HepG2 (cell line): ENCODE results near the gene POU5F1. TPM values are rescaled to one million over a fixed set of nuclear protein-coding genes. Genes with fewer than 3 reads are reported as not detected.

Experiments
- ATAC-seq: fragments of 200-7000 bp; cut with Tn5 transposase; 3 replicates; pipeline ENCODE4 v1.9.1; 2020; ENCODE audit warnings: mild to moderate bottlenecking, moderate library complexity
- BruUV-seq: library from RNA; stranded (reverse); fragments of 400-500 nt; replicated peaks from 2 replicates; lab custom pipeline; 2021; lab: Mats Ljungman, UMichigan
- CTCF ChIA-PET: fragments of 300-600 bp; formaldehyde crosslinking; extraction: SDS; loops from one replicate; lab custom pipeline; 2021; ENCODE audit warnings: low total read pairs, inconsistent platforms, low intra/inter-chr PET ratio; lab: Yijun Ruan, JAX
- POLR2A ChIA-PET: fragments of 350-600 bp; sonication (Branson Sonifier 250); formaldehyde crosslinking; loops from one replicate; lab custom pipeline; 2020; ENCODE audit warnings: antibody characterized with exemption, inconsistent platforms; lab: Yijun Ruan, JAX
- DNase-seq: peaks from one replicate; pipeline ENCODE4 v3.0.0-alpha.2; 2015; ENCODE audit warnings: low spot score
- FAIRE-seq: peaks from 3 replicates; lab custom pipeline; 2011; peaks lifted over from hg19 to GRCh38; lab: Jason Lieb, UNC
- H2AFZ ChIP-seq: one replicate; pipeline ENCODE4 v1.6.1; 2011; ENCODE audit warnings: low read length, inconsistent platforms
- H3K27ac ChIP-seq: fragments of 300-600 bp; 3 replicates; pipeline ENCODE4 v1.8.0; 2011; ENCODE audit warnings: mixed run types, mild to moderate bottlenecking, mixed read lengths, low read length, inconsistent platforms; ENCODE audit not compliant: insufficient read depth; ENCODE audit errors: extremely low read length
- H3K27me3 ChIP-seq, 2 experiments: fragments of 200-600 bp in 1 of 2; 2 replicates in 1 of 2; 3 replicates in 1 of 2; pipeline versions ENCODE4 v1.6.0 to v1.8.0; 2011; ENCODE audit warnings: low read length in 2 of 2, mild to moderate bottlenecking in 2 of 2, moderate library complexity in 2 of 2, inconsistent platforms in 1 of 2; ENCODE audit not compliant: insufficient read depth in 2 of 2, control insufficient read depth in 1 of 2
- H3K36me3 ChIP-seq, 2 experiments: fragments of 200-600 bp in 1 of 2; replicated peaks in 1 of 2; 2 replicates in 1 of 2; 3 replicates in 1 of 2; pipeline versions ENCODE4 v1.5.1 to v1.8.0; 2011; ENCODE audit warnings: low read length in 2 of 2, inconsistent platforms in 1 of 2; ENCODE audit not compliant: insufficient read depth in 2 of 2, control insufficient read depth in 1 of 2
- H3K4me1 ChIP-seq: 2 replicates; pipeline ENCODE4 v1.5.1; 2012; ENCODE audit warnings: low read length, inconsistent platforms; ENCODE audit not compliant: insufficient read depth
- H3K4me2 ChIP-seq: 2 replicates; pipeline ENCODE4 v1.6.0; 2011; ENCODE audit warnings: low read depth, low read length, inconsistent platforms
- H3K4me3 ChIP-seq, 3 experiments: fragments of 200-600 bp in 1 of 3; sonication (generic), shearing (Covaris generic) in 1 of 3; replicated peaks in 1 of 3; 2 replicates each; pipeline ENCODE4 v1.5.1; 2011 to 2016; ENCODE audit warnings: low read length in 3 of 3, inconsistent platforms in 2 of 3, low read depth in 2 of 3, mild to moderate bottlenecking in 2 of 3, control low read depth in 1 of 3, mixed read lengths in 1 of 3; ENCODE audit not compliant: insufficient read depth in 1 of 3
- H3K79me2 ChIP-seq: one replicate; pipeline ENCODE4 v1.6.1; 2011; ENCODE audit warnings: low read length, inconsistent platforms; ENCODE audit not compliant: insufficient read depth
- H3K9ac ChIP-seq: 2 replicates; pipeline ENCODE4 v1.6.0; 2011; ENCODE audit warnings: mild to moderate bottlenecking, low read depth, low read length, inconsistent platforms; ENCODE audit not compliant: insufficient read depth
- H3K9me3 ChIP-seq: 2 replicates; pipeline ENCODE4 v1.5.1; 2012; ENCODE audit warnings: mild to moderate bottlenecking, low read length
- H4K20me1 ChIP-seq: 2 replicates; pipeline ENCODE4 v1.6.0; 2011; ENCODE audit warnings: inconsistent platforms, mild to moderate bottlenecking, low read length, moderate library complexity; ENCODE audit not compliant: insufficient read depth
- FOXO4 ChIP-seq: sonication (generic); formaldehyde crosslinking; conservative IDR thresholded peaks from 2 replicates; pipeline ENCODE4 v1.8.1; 2023; ENCODE audit warnings: missing genetic modification reagents
- GFI1 ChIP-seq: sonication (generic); formaldehyde crosslinking; IDR thresholded peaks from 2 replicates; pipeline ENCODE4 v1.5.0; 2020; ENCODE audit warnings: missing genetic modification reagents, mild to moderate bottlenecking, borderline replicate concordance
- STAT6 ChIP-seq: sonication (generic); formaldehyde crosslinking; IDR thresholded peaks from 2 replicates; pipeline ENCODE4 v1.4.0; 2020; ENCODE audit warnings: missing genetic modification reagents, mild to moderate bottlenecking, borderline replicate concordance
- YEATS2 ChIP-seq: sonication (generic); formaldehyde crosslinking; IDR thresholded peaks from 2 replicates; pipeline ENCODE4 v1.4.0; 2020; ENCODE audit warnings: missing genetic modification reagents, borderline replicate concordance
- ZBTB33 ChIP-seq: sonication (generic); formaldehyde crosslinking; IDR thresholded peaks from 2 replicates; pipeline ENCODE4 v1.4.0; 2020; ENCODE audit warnings: missing genetic modification reagents
- ZNF513 ChIP-seq: sonication (generic); formaldehyde crosslinking; conservative IDR thresholded peaks from 2 replicates; pipeline ENCODE4 v1.5.0; 2020; ENCODE audit warnings: missing genetic modification reagents
- ZNF546 ChIP-seq: sonication (generic); formaldehyde crosslinking; conservative IDR thresholded peaks from 2 replicates; pipeline ENCODE4 v1.8.1; 2023; ENCODE audit warnings: mild to moderate bottlenecking, missing genetic modification reagents
- ZNF639 ChIP-seq: conservative IDR thresholded peaks from 2 replicates; pipeline ENCODE4 v1.6.1; 2018; ENCODE audit warnings: missing genetic modification reagents
- WGBS: methylation state at CpG from one replicate; pipeline ENCODE4 v1.1.6; 2017; ENCODE audit warnings: low lambda C conversion rate; 5-methylcytosine and 5-hydroxymethylcytosine counted together
- in situ Hi-C: cut with HindIII; loops from 2 replicates; pipeline ENCODE4 v1.10.0; 2017; ENCODE audit warnings: low pct_unique_long_range_greater_than_20kb; ENCODE audit not compliant: extremely low pct_ligation_motif_present
- intact Hi-C: fragments of 100-400 bp; cut with micrococcal nuclease; formaldehyde crosslinking; loops from one replicate; pipeline ENCODE4 v1.10.0; 2022; ENCODE audit not compliant: unreplicated experiment
- polyA plus RNA-seq, 8 experiments: library from polyadenylated mRNA; depleted of rRNA in 3 of 8; stranded (reverse) in 7 of 8; unstranded in 1 of 8; fragments of >200 nt; fragmentation: Illumina TruSeq in 4 of 8; extraction: Trizol in 4 of 8; gene quantifications; 2 replicates each; pipeline versions ENCODE4 v1.2.1 to v1.2.3, GENCODE V29; 2011 to 2016; ENCODE audit warnings: low read depth in 4 of 8, missing spikeins in 1 of 8, mixed read lengths in 1 of 8; ENCODE audit not compliant: insufficient read depth in 1 of 8
- total RNA-seq, 5 experiments: library from RNA; depleted of rRNA; stranded (reverse); fragments of >200 nt; fragmentation: Illumina TruSeq; extraction: Trizol; gene quantifications; 2 replicates each; pipeline ENCODE4 v1.2.3, GENCODE V29; 2016; ENCODE audit warnings: low read depth in 1 of 5

The POU5F1 gene
- total and polyA plus RNA-seq, 2 of the 13 experiments (the other 11 are each of a cell fraction or from before 2014, with no cell fraction given): 2.5 to 7.2 TPM

GRCh38 chr6:31135710-31136109 is 34.8 kb downstream of the POU5F1 start (continued):
- TF ChIP-seq ZNF513 (CRISPR knock-in tag): no peak

GRCh38 chr6:31132806-31133205 is 37.7 kb downstream of the POU5F1 start:
- H3K79me2 ChIP-seq: no peaks in the 10 kb centered on the region
- DNase-seq: no peak
- no peak overlapping the region for H3K4me3 ChIP-seq
- BruUV-seq: no TSS peak
- no peak overlapping the region for H3K27ac ChIP-seq
- no peaks in the 10 kb centered on the region for H4K20me1 ChIP-seq
- no peak overlapping the region for H3K9ac ChIP-seq
- H3K4me2 ChIP-seq: no peak overlapping the region
- peaks cover 4% of the 10 kb centered on the region for H3K4me1 ChIP-seq
- H3K36me3 ChIP-seq: no peaks in the 10 kb centered on the region
- H3K9me3 ChIP-seq: no peaks in the 10 kb centered on the region
- in situ Hi-C loops (no loop called here), intact Hi-C loops (no loop called here)
- no peak overlapping the region for H2AFZ ChIP-seq
- POLR2A ChIA-PET: no interaction called here
- no peak for ATAC-seq
- no peak for FAIRE-seq
- peaks cover 0 to 11% of the 10 kb centered on the region in 2 experiments; a peak in 1 of 5 replicates for H3K27me3 ChIP-seq
- WGBS: 28% methylated on average over 6 of the region's 6 CpGs
- CTCF ChIA-PET: no interaction called here
- TF ChIP-seq FOXO4 (CRISPR knock-in tag) (no peak), STAT6 (CRISPR knock-in tag) (no peak), ZNF546 (CRISPR knock-in tag) (no peak), ZBTB33 (no peak), GFI1 (CRISPR knock-in tag) (no peak), ZNF639 (CRISPR knock-in tag) (no peak), YEATS2 (CRISPR knock-in tag) (no peak)
